HepG2 (cell line): ENCODE measurements around the gene AKR1A1. TPM values are rescaled to one million over a fixed set of nuclear protein-coding genes. Genes with fewer than 3 reads are reported as not detected.

Experiments used
- ATF7 ChIP-seq, 2 experiments: fragments of 450-650 bp in 1 of 2; sonication (generic) in 1 of 2; formaldehyde crosslinking in 1 of 2; IDR thresholded peaks; 2 replicates each; pipeline versions ENCODE4 v1.4.0 to v1.6.1; 2016 to 2020; ENCODE audit warnings: antibody characterized with exemption in 1 of 2, mild to moderate bottlenecking in 1 of 2, missing genetic modification reagents in 1 of 2
- CENPBD1 ChIP-seq: sonication (generic); formaldehyde crosslinking; IDR thresholded peaks from 2 replicates; pipeline ENCODE4 v1.8.0; 2022; ENCODE audit warnings: missing genetic modification reagents, low read depth, mild to moderate bottlenecking, borderline replicate concordance
- ETV6 ChIP-seq: sonication (generic); formaldehyde crosslinking; conservative IDR thresholded peaks from 2 replicates; pipeline ENCODE4 v1.4.0; 2020; ENCODE audit warnings: missing genetic modification reagents
- GFI1 ChIP-seq: sonication (generic); formaldehyde crosslinking; IDR thresholded peaks from 2 replicates; pipeline ENCODE4 v1.5.0; 2020; ENCODE audit warnings: missing genetic modification reagents, mild to moderate bottlenecking, borderline replicate concordance
- JUND ChIP-seq: sonication (generic); formaldehyde crosslinking; IDR thresholded peaks from 2 replicates; pipeline ENCODE4 v1.8.0; 2022; ENCODE audit warnings: mild to moderate bottlenecking, missing genetic modification reagents
- MYNN ChIP-seq: sonication (generic); formaldehyde crosslinking; IDR thresholded peaks from 2 replicates; pipeline ENCODE4 v1.4.0; 2020; ENCODE audit warnings: mild to moderate bottlenecking, low read depth, missing genetic modification reagents
- PAWR ChIP-seq: sonication (generic); formaldehyde crosslinking; IDR thresholded peaks from 2 replicates; pipeline ENCODE4 v1.4.0; 2020; ENCODE audit warnings: missing genetic modification reagents, mild to moderate bottlenecking, borderline replicate concordance
- PHF20 ChIP-seq: sonication (generic); formaldehyde crosslinking; IDR thresholded peaks from 2 replicates; pipeline ENCODE4 v1.5.0; 2020; ENCODE audit warnings: mild to moderate bottlenecking, missing genetic modification reagents
- PHF8 ChIP-seq: sonication (generic); formaldehyde crosslinking; IDR thresholded peaks from 2 replicates; pipeline ENCODE4 v1.5.0; 2020; ENCODE audit warnings: missing genetic modification reagents
- POGZ ChIP-seq: sonication (generic); formaldehyde crosslinking; IDR thresholded peaks from 2 replicates; pipeline ENCODE4 v1.4.0; 2020; ENCODE audit warnings: mild to moderate bottlenecking, missing genetic modification reagents
- TFDP1 ChIP-seq: IDR thresholded peaks from 2 replicates; pipeline ENCODE4 v1.6.1; 2016; ENCODE audit warnings: missing compliant biosample characterization, missing genetic modification reagents, borderline replicate concordance
- ZMYM3 ChIP-seq: sonication (generic); formaldehyde crosslinking; IDR thresholded peaks from 2 replicates; pipeline ENCODE4 v1.5.1; 2020; ENCODE audit warnings: mild to moderate bottlenecking, missing genetic modification reagents
- ZNF251 ChIP-seq: sonication (generic); formaldehyde crosslinking; IDR thresholded peaks from 2 replicates; pipeline ENCODE4 v1.9.0; 2021; ENCODE audit warnings: mild to moderate bottlenecking, missing genetic modification reagents
- ZNF296 ChIP-seq: sonication (generic); formaldehyde crosslinking; conservative IDR thresholded peaks from 2 replicates; pipeline ENCODE4 v1.5.0; 2020; ENCODE audit warnings: mild to moderate bottlenecking, missing genetic modification reagents
- ZNF34 ChIP-seq: sonication (generic); formaldehyde crosslinking; IDR thresholded peaks from 2 replicates; pipeline ENCODE4 v1.4.0; 2020; ENCODE audit warnings: mild to moderate bottlenecking, missing genetic modification reagents, borderline replicate concordance
- ZNF550 ChIP-seq: sonication (generic); formaldehyde crosslinking; IDR thresholded peaks from 2 replicates; pipeline ENCODE4 v1.4.0; 2020; ENCODE audit warnings: mild to moderate bottlenecking, missing genetic modification reagents, borderline replicate concordance
- polyA plus RNA-seq, 8 experiments: library from polyadenylated mRNA; depleted of rRNA in 3 of 8; stranded (reverse) in 7 of 8; unstranded in 1 of 8; fragments of >200 nt; fragmentation: Illumina TruSeq in 4 of 8; extraction: Trizol in 4 of 8; gene quantifications; 2 replicates each; pipeline versions ENCODE4 v1.2.1 to v1.2.3, GENCODE V29; 2011 to 2016; ENCODE audit warnings: low read depth in 4 of 8, missing spikeins in 1 of 8, mixed read lengths in 1 of 8; ENCODE audit not compliant: insufficient read depth in 1 of 8
- total RNA-seq, 5 experiments: library from RNA; depleted of rRNA; stranded (reverse); fragments of >200 nt; fragmentation: Illumina TruSeq; extraction: Trizol; gene quantifications; 2 replicates each; pipeline ENCODE4 v1.2.3, GENCODE V29; 2016; ENCODE audit warnings: low read depth in 1 of 5
- TF ChIP-seq, protein P1 (sequence below): sonication (generic); formaldehyde crosslinking; IDR thresholded peaks from 2 replicates; pipeline ENCODE4 v1.5.1; 2020; ENCODE audit warnings: missing genetic modification reagents, mild to moderate bottlenecking, borderline replicate concordance
- TF ChIP-seq, protein P2 (sequence below): sonication (generic); formaldehyde crosslinking; conservative IDR thresholded peaks from 2 replicates; pipeline ENCODE4 v1.4.0; 2020; ENCODE audit warnings: missing genetic modification reagents
- TF ChIP-seq, protein P3 (sequence below): sonication (generic); formaldehyde crosslinking; IDR thresholded peaks from 2 replicates; pipeline ENCODE4 v1.4.0; 2020; ENCODE audit warnings: mild to moderate bottlenecking, low read depth, missing genetic modification reagents
- TF ChIP-seq, protein P4 (sequence below): IDR thresholded peaks from 2 replicates; pipeline ENCODE4 v1.6.1; 2012; ENCODE audit warnings: low read length, improper control_type of control experiment

AKR1A1 gene
- total and polyA plus RNA-seq, 2 of the 13 experiments (the other 11 are each of a cell fraction or from before 2014, with no cell fraction given): 181 to 217 TPM

- TF ChIP-seq, protein P1, sequence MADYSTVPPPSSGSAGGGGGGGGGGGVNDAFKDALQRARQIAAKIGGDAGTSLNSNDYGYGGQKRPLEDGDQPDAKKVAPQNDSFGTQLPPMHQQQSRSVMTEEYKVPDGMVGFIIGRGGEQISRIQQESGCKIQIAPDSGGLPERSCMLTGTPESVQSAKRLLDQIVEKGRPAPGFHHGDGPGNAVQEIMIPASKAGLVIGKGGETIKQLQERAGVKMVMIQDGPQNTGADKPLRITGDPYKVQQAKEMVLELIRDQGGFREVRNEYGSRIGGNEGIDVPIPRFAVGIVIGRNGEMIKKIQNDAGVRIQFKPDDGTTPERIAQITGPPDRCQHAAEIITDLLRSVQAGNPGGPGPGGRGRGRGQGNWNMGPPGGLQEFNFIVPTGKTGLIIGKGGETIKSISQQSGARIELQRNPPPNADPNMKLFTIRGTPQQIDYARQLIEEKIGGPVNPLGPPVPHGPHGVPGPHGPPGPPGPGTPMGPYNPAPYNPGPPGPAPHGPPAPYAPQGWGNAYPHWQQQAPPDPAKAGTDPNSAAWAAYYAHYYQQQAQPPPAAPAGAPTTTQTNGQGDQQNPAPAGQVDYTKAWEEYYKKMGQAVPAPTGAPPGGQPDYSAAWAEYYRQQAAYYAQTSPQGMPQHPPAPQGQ (CRISPR knock-in tag): no peak
- TF ChIP-seq, protein P2, sequence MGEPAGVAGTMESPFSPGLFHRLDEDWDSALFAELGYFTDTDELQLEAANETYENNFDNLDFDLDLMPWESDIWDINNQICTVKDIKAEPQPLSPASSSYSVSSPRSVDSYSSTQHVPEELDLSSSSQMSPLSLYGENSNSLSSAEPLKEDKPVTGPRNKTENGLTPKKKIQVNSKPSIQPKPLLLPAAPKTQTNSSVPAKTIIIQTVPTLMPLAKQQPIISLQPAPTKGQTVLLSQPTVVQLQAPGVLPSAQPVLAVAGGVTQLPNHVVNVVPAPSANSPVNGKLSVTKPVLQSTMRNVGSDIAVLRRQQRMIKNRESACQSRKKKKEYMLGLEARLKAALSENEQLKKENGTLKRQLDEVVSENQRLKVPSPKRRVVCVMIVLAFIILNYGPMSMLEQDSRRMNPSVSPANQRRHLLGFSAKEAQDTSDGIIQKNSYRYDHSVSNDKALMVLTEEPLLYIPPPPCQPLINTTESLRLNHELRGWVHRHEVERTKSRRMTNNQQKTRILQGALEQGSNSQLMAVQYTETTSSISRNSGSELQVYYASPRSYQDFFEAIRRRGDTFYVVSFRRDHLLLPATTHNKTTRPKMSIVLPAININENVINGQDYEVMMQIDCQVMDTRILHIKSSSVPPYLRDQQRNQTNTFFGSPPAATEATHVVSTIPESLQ (CRISPR knock-in tag): no peak
- TF ChIP-seq POGZ (CRISPR knock-in tag) (peak; percentile 73), MYNN (CRISPR knock-in tag) (no peak), TFDP1 (CRISPR knock-in tag) (no peak), PHF8 (CRISPR knock-in tag) (0 out of 2 replicates have a peak, but pooled peaks have one; percentile 26), ETV6 (CRISPR knock-in tag) (no peak), ZNF34 (CRISPR knock-in tag) (no peak), PHF20 (CRISPR knock-in tag) (no peak), ZMYM3 (CRISPR knock-in tag) (peak; percentile 85), ZNF550 (CRISPR knock-in tag) (no peak), ZNF296 (no peak), ATF7 (IDR thresholded peaks at IDR 0.05) (no peak), ATF7 (CRISPR knock-in tag; IDR thresholded peaks at IDR 0.05) (no peak), CENPBD1 (CRISPR knock-in tag) (no peak), JUND (CRISPR knock-in tag) (no peak), GFI1 (CRISPR knock-in tag) (peak; percentile 83; the same call in 1 of the 2 replicates), PAWR (no peak), ZNF251 (CRISPR knock-in tag) (no peak)
- TF ChIP-seq, protein P3, sequence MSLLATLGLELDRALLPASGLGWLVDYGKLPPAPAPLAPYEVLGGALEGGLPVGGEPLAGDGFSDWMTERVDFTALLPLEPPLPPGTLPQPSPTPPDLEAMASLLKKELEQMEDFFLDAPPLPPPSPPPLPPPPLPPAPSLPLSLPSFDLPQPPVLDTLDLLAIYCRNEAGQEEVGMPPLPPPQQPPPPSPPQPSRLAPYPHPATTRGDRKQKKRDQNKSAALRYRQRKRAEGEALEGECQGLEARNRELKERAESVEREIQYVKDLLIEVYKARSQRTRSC (CRISPR knock-in tag): no peak
- TF ChIP-seq, protein P4, sequence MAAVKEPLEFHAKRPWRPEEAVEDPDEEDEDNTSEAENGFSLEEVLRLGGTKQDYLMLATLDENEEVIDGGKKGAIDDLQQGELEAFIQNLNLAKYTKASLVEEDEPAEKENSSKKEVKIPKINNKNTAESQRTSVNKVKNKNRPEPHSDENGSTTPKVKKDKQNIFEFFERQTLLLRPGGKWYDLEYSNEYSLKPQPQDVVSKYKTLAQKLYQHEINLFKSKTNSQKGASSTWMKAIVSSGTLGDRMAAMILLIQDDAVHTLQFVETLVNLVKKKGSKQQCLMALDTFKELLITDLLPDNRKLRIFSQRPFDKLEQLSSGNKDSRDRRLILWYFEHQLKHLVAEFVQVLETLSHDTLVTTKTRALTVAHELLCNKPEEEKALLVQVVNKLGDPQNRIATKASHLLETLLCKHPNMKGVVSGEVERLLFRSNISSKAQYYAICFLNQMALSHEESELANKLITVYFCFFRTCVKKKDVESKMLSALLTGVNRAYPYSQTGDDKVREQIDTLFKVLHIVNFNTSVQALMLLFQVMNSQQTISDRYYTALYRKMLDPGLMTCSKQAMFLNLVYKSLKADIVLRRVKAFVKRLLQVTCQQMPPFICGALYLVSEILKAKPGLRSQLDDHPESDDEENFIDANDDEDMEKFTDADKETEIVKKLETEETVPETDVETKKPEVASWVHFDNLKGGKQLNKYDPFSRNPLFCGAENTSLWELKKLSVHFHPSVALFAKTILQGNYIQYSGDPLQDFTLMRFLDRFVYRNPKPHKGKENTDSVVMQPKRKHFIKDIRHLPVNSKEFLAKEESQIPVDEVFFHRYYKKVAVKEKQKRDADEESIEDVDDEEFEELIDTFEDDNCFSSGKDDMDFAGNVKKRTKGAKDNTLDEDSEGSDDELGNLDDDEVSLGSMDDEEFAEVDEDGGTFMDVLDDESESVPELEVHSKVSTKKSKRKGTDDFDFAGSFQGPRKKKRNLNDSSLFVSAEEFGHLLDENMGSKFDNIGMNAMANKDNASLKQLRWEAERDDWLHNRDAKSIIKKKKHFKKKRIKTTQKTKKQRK: no peak
Measured at GRCh38 chr1:45542591-45542990, 8.0 kb upstream of the AKR1A1 start (continued).
